GM21515 (cell line): ENCODE results near the gene SSBP3.

Experiments
- ATAC-seq: cut with Tn5 transposase; IDR thresholded peaks from one replicate; pipeline ENCODE4 v1.9.1; 2021; ENCODE audit not compliant: unreplicated experiment

Gene SSBP3

GRCh38 chr1:54291276-54292001, 114.8 kb downstream of the SSBP3 start:
- no peak for ATAC-seq

GRCh38 chr1:54290506-54291184, 115.5 kb downstream of the SSBP3 start:
- no peak for ATAC-seq

GRCh38 chr1:54289712-54290233, 116.4 kb downstream of the SSBP3 start:
- no peak for ATAC-seq

GRCh38 chr1:54287801-54288211, 118.4 kb downstream of the SSBP3 start:
- ATAC-seq: no peak

- no peak for ATAC-seq
Measured at GRCh38 chr1:54287176-54287650, 119.0 kb downstream of the SSBP3 start.

- ATAC-seq: no peak
Measured at GRCh38 chr1:54285815-54286345, 120.3 kb downstream of the SSBP3 start.

GRCh38 chr1:54284781-54285529, 121.2 kb downstream of the SSBP3 start:
- no peak for ATAC-seq

- no peak for ATAC-seq
Measured at GRCh38 chr1:54283635-54284385, 122.4 kb downstream of the SSBP3 start.

GRCh38 chr1:54282101-54282847, 123.9 kb downstream of the SSBP3 start:
- ATAC-seq: no peak

- ATAC-seq: no peak
Measured at GRCh38 chr1:54280651-54281050, 125.5 kb downstream of the SSBP3 start.

GRCh38 chr1:54279457-54279856, 126.7 kb downstream of the SSBP3 start:
- ATAC-seq: no peak

GRCh38 chr1:54278941-54279422, 127.2 kb downstream of the SSBP3 start:
- no peak for ATAC-seq

- ATAC-seq: no peak
Measured at GRCh38 chr1:54277451-54278341, 128.5 kb downstream of the SSBP3 start.

GRCh38 chr1:54276617-54277450, 129.4 kb downstream of the SSBP3 start:
- ATAC-seq: no peak

- ATAC-seq: no peak
Measured at GRCh38 chr1:54275349-54275748, 130.8 kb downstream of the SSBP3 start.

- ATAC-seq: no peak
Measured at GRCh38 chr1:54274881-54275280, 131.3 kb downstream of the SSBP3 start.

- no peak for ATAC-seq
Measured at GRCh38 chr1:54274448-54274847, 131.7 kb downstream of the SSBP3 start.

- ATAC-seq: no peak
Measured at GRCh38 chr1:54273795-54274163, 132.4 kb downstream of the SSBP3 start.
